Colonic mucosa (tissue), 4 donors: ENCODE measurements around the gene PDE10A. TPM values are rescaled to one million over a fixed set of nuclear protein-coding genes. Genes with fewer than 3 reads are reported as not detected.

ENCODE experiments used
- DNase-seq: peaks from one replicate; pipeline ENCODE4 v3.0.0-alpha.2; 2020
- H3K27ac ChIP-seq: fragments of 200-600 bp; one replicate; pipeline ENCODE4 v1.8.0; 2021
- H3K27me3 ChIP-seq: fragments of 200-600 bp; one replicate; pipeline ENCODE4 v1.8.0; 2021
- H3K36me3 ChIP-seq: fragments of 200-600 bp; one replicate; pipeline ENCODE4 v1.8.0; 2021
- H3K4me1 ChIP-seq: fragments of 200-600 bp; one replicate; pipeline ENCODE4 v1.8.0; 2021; ENCODE audit warnings: mild to moderate bottlenecking
- H3K4me3 ChIP-seq: fragments of 200-600 bp; one replicate; pipeline ENCODE4 v1.8.0; 2021
- H3K9ac ChIP-seq, 2 donors: one replicate each; pipeline ENCODE4 v1.7.0; 2013; ENCODE audit warnings: control low read depth in 2 of 2, low read depth in 2 of 2, low read length in 2 of 2
- H3K9me3 ChIP-seq: fragments of 200-600 bp; one replicate; pipeline ENCODE4 v1.8.0; 2021
- CTCF ChIP-seq: fragments of 200-600 bp; IDR thresholded peaks from one replicate; pipeline ENCODE4 v1.8.0; 2022; ENCODE audit warnings: antibody characterized with exemption, mild to moderate bottlenecking
- intact Hi-C: fragments of 100-400 bp; cut with DNase I; formaldehyde crosslinking; loops from one replicate; pipeline ENCODE4 v1.14.1; 2022
- total RNA-seq, 2 donors: library from RNA; stranded (reverse); fragmentation: NEBNext Ultra II Directional in 1 of 2; extraction: Animal tissue kit (Norgen Biotek cat#: 25700) in 1 of 2; gene quantifications; one replicate each; pipeline ENCODE4 v1.2.1, GENCODE V29; 2021
- donor health status: healthy.
- donor health status: DM: no; HTN: no; CAD: no.
- donor health status: DM: no; HTN: no; CAD: no.

Gene PDE10A
- total RNA-seq, 2 donors from 2014 or later, result 0.37 to 3.4 TPM

- no peak overlapping the region for H3K27ac ChIP-seq
- H3K4me1 ChIP-seq, result no peaks in the 10 kb centered on the region
- no peaks in the 10 kb centered on the region for H3K9me3 ChIP-seq
- H3K36me3 ChIP-seq, result no peaks in the 10 kb centered on the region
- no peak overlapping the region for H3K4me3 ChIP-seq
- TF ChIP-seq CTCF, result no peak
- no peak overlapping the region for H3K9ac ChIP-seq
- no peaks in the 10 kb centered on the region for H3K27me3 ChIP-seq
- intact Hi-C loops, result no loop called here
- no peak for DNase-seq
These were observed 345.3 kb downstream of the PDE10A start for GRCh38 chr6:165317723-165318122.

- no peak for DNase-seq
- Histone ChIP-seq H3K4me1 (no peaks in the 10 kb centered on the region), H3K27ac (no peak within 1 kb of the TSS), H3K36me3 (no peaks in the 10 kb centered on the region), H3K9me3 (no peaks in the 10 kb centered on the region), H3K27me3 (no peaks in the 10 kb centered on the region), H3K9ac (no peak within 1 kb of the TSS), H3K4me3 (peak within 1 kb of the TSS; percentile 9)
- TF ChIP-seq CTCF, result no peak
- intact Hi-C loops, result no loop called here
These were observed 353.9 kb downstream of the PDE10A start, which contains the start of gene C6orf118 for GRCh38 chr6:165308926-165309731. Gene C6orf118 (minus strand): TSS chr6:165309605. CDS start chr6:165309586, 19 bp downstream.

- H3K27ac ChIP-seq, result no peak overlapping the region
- intact Hi-C loops, result no loop called here
- H3K4me1 ChIP-seq, result no peaks in the 10 kb centered on the region
These were observed 356.1 kb downstream of the PDE10A start for GRCh38 chr6:165306955-165307354.

GRCh38 chr6:165301372-165302246, 361.4 kb downstream of the PDE10A start:
- H3K4me3 ChIP-seq, result no peak overlapping the region
- no peak overlapping the region for H3K27ac ChIP-seq
- no peaks in the 10 kb centered on the region for H3K4me1 ChIP-seq
- H3K27me3 ChIP-seq, result no peaks in the 10 kb centered on the region
- no peak for TF ChIP-seq CTCF
- H3K36me3 ChIP-seq, result no peaks in the 10 kb centered on the region
- no peak for DNase-seq
- intact Hi-C loops, result no loop called here
- no peak overlapping the region for H3K9ac ChIP-seq
- H3K9me3 ChIP-seq, result no peaks in the 10 kb centered on the region

More at GRCh38 chr6:165306955-165307354, 356.1 kb downstream of the PDE10A start:
- Histone ChIP-seq H3K4me3 (no peak overlapping the region), H3K36me3 (no peaks in the 10 kb centered on the region), H3K27me3 (no peaks in the 10 kb centered on the region), H3K9ac (no peak overlapping the region), H3K9me3 (no peaks in the 10 kb centered on the region)
- no peak for DNase-seq
- TF ChIP-seq CTCF, result no peak

GRCh38 chr6:165300422-165300936, 362.6 kb downstream of the PDE10A start:
- intact Hi-C loops, result no loop called here
- Histone ChIP-seq H3K4me3 (no peak overlapping the region), H3K27ac (no peak overlapping the region), H3K9ac (no peak overlapping the region), H3K27me3 (no peaks in the 10 kb centered on the region), H3K9me3 (no peaks in the 10 kb centered on the region), H3K36me3 (no peaks in the 10 kb centered on the region), H3K4me1 (no peaks in the 10 kb centered on the region)
- no peak for TF ChIP-seq CTCF
- no peak for DNase-seq
